Activated naive CD4-positive, alpha-beta T cell treated with anti-CD3 and anti-CD28 coated beads, Interleukin-2, amount 50 U/mL, for 24 hours (primary cell): Measurements from ENCODE around the gene SPP1.

ENCODE experiments used
- H3K27ac Mint-ChIP-seq: one replicate; pipeline ENCODE4 v1.8.0; 2021; ENCODE audit warnings: mild to moderate bottlenecking, mixed read lengths
- H3K27me3 Mint-ChIP-seq: one replicate; pipeline ENCODE4 v1.8.0; 2021; ENCODE audit warnings: mixed read lengths
- H3K36me3 Mint-ChIP-seq: one replicate; pipeline ENCODE4 v1.8.0; 2021; ENCODE audit warnings: mixed read lengths
- H3K4me1 Mint-ChIP-seq: one replicate; pipeline ENCODE4 v1.8.0; 2021; ENCODE audit warnings: mixed read lengths
- H3K4me3 Mint-ChIP-seq: one replicate; pipeline ENCODE4 v1.8.0; 2021; ENCODE audit warnings: mild to moderate bottlenecking, mixed read lengths
- H3K9me3 Mint-ChIP-seq: one replicate; pipeline ENCODE4 v1.8.0; 2021; ENCODE audit warnings: mixed read lengths

SPP1 gene

GRCh38 chr4:88001871-88002270 is 26.4 kb downstream of the SPP1 start:
- H3K27me3 Mint-ChIP-seq, result peaks cover 10% of the 10 kb centered on the region
- H3K27ac Mint-ChIP-seq, result no peak overlapping the region
- no peak overlapping the region for H3K4me3 Mint-ChIP-seq
- H3K9me3 Mint-ChIP-seq, result no peaks in the 10 kb centered on the region
- H3K4me1 Mint-ChIP-seq, result peaks cover 6% of the 10 kb centered on the region
- H3K36me3 Mint-ChIP-seq, result no peaks in the 10 kb centered on the region

- Mint-ChIP-seq H3K9me3 (no peaks in the 10 kb centered on the region), H3K4me3 (no peak overlapping the region), H3K36me3 (no peaks in the 10 kb centered on the region), H3K27me3 (peaks cover 11% of the 10 kb centered on the region), H3K4me1 (peaks cover 8% of the 10 kb centered on the region), H3K27ac (no peak overlapping the region)
Observed at GRCh38 chr4:88002786-88003185, 27.3 kb downstream of the SPP1 start.

- Mint-ChIP-seq H3K4me1 (peaks cover 8% of the 10 kb centered on the region), H3K36me3 (no peaks in the 10 kb centered on the region), H3K27me3 (peaks cover 11% of the 10 kb centered on the region), H3K4me3 (no peak overlapping the region), H3K9me3 (no peaks in the 10 kb centered on the region), H3K27ac (no peak overlapping the region)
Observed at GRCh38 chr4:88003261-88003660, 27.7 kb downstream of the SPP1 start.

- no peak overlapping the region for H3K27ac Mint-ChIP-seq
- no peak overlapping the region for H3K4me3 Mint-ChIP-seq
- no peaks in the 10 kb centered on the region for H3K9me3 Mint-ChIP-seq
- H3K4me1 Mint-ChIP-seq, result peaks cover 18% of the 10 kb centered on the region
- peaks cover 15% of the 10 kb centered on the region for H3K27me3 Mint-ChIP-seq
- H3K36me3 Mint-ChIP-seq, result no peaks in the 10 kb centered on the region
Observed at GRCh38 chr4:88005076-88005475, 29.6 kb downstream of the SPP1 start.

- H3K36me3 Mint-ChIP-seq, result no peaks in the 10 kb centered on the region
- H3K4me3 Mint-ChIP-seq, result peak overlapping the region; percentile 86
- H3K27me3 Mint-ChIP-seq, result peaks cover 10% of the 10 kb centered on the region
- peaks cover 23% of the 10 kb centered on the region for H3K4me1 Mint-ChIP-seq
- no peaks in the 10 kb centered on the region for H3K9me3 Mint-ChIP-seq
- no peak overlapping the region for H3K27ac Mint-ChIP-seq
Observed at GRCh38 chr4:88005946-88006345, 30.4 kb downstream of the SPP1 start.

GRCh38 chr4:88006956-88007303 is 31.4 kb downstream of the SPP1 start:
- no peaks in the 10 kb centered on the region for H3K9me3 Mint-ChIP-seq
- H3K27me3 Mint-ChIP-seq, result peaks cover 10% of the 10 kb centered on the region
- peak overlapping the region; percentile 86 for H3K4me3 Mint-ChIP-seq
- H3K36me3 Mint-ChIP-seq, result no peaks in the 10 kb centered on the region
- H3K27ac Mint-ChIP-seq, result peak overlapping the region; percentile 60
- H3K4me1 Mint-ChIP-seq, result peaks cover 23% of the 10 kb centered on the region

- Mint-ChIP-seq H3K36me3 (no peaks in the 10 kb centered on the region), H3K4me3 (peak within 1 kb of the TSS; percentile 92), H3K27me3 (peaks cover 10% of the 10 kb centered on the region), H3K9me3 (no peaks in the 10 kb centered on the region), H3K4me1 (peaks cover 23% of the 10 kb centered on the region), H3K27ac (peak within 1 kb of the TSS; percentile 60)
Observed at GRCh38 chr4:88007304-88008121, 32.0 kb downstream of the SPP1 start, which contains the start of gene PKD2. TSS of gene PKD2 (plus strand) at chr4:88007635. CDS start at chr4:88007734, 99 bp downstream.

GRCh38 chr4:88008122-88008742 is 32.7 kb downstream of the SPP1 start:
- no peak overlapping the region for H3K27ac Mint-ChIP-seq
- no peaks in the 10 kb centered on the region for H3K9me3 Mint-ChIP-seq
- H3K4me3 Mint-ChIP-seq, result peak overlapping the region; percentile 92
- H3K27me3 Mint-ChIP-seq, result peaks cover 10% of the 10 kb centered on the region
- no peaks in the 10 kb centered on the region for H3K36me3 Mint-ChIP-seq
- H3K4me1 Mint-ChIP-seq, result peaks cover 29% of the 10 kb centered on the region

- H3K36me3 Mint-ChIP-seq, result no peaks in the 10 kb centered on the region
- no peak overlapping the region for H3K27ac Mint-ChIP-seq
- H3K4me1 Mint-ChIP-seq, result peaks cover 29% of the 10 kb centered on the region
- H3K9me3 Mint-ChIP-seq, result no peaks in the 10 kb centered on the region
- H3K4me3 Mint-ChIP-seq, result peak overlapping the region; percentile 92
- peaks cover 10% of the 10 kb centered on the region for H3K27me3 Mint-ChIP-seq
Observed at GRCh38 chr4:88008743-88009171, 33.2 kb downstream of the SPP1 start.

GRCh38 chr4:88009871-88010270 is 34.4 kb downstream of the SPP1 start:
- no peak overlapping the region for H3K4me3 Mint-ChIP-seq
- no peaks in the 10 kb centered on the region for H3K36me3 Mint-ChIP-seq
- peaks cover 29% of the 10 kb centered on the region for H3K4me1 Mint-ChIP-seq
- H3K27me3 Mint-ChIP-seq, result peaks cover 10% of the 10 kb centered on the region
- no peaks in the 10 kb centered on the region for H3K9me3 Mint-ChIP-seq
- H3K27ac Mint-ChIP-seq, result no peak overlapping the region

- Mint-ChIP-seq H3K27ac (no peak overlapping the region), H3K27me3 (peaks cover 10% of the 10 kb centered on the region), H3K36me3 (no peaks in the 10 kb centered on the region), H3K9me3 (no peaks in the 10 kb centered on the region), H3K4me3 (no peak overlapping the region), H3K4me1 (peaks cover 29% of the 10 kb centered on the region)
Observed at GRCh38 chr4:88010966-88011365, 35.5 kb downstream of the SPP1 start.

GRCh38 chr4:88012647-88013046 is 37.1 kb downstream of the SPP1 start:
- H3K4me3 Mint-ChIP-seq, result no peak overlapping the region
- peaks cover 21% of the 10 kb centered on the region for H3K4me1 Mint-ChIP-seq
- no peaks in the 10 kb centered on the region for H3K36me3 Mint-ChIP-seq
- H3K27ac Mint-ChIP-seq, result no peak overlapping the region
- H3K27me3 Mint-ChIP-seq, result peaks cover 4% of the 10 kb centered on the region
- no peaks in the 10 kb centered on the region for H3K9me3 Mint-ChIP-seq

GRCh38 chr4:88014386-88014905 is 38.9 kb downstream of the SPP1 start:
- Mint-ChIP-seq H3K4me3 (no peak overlapping the region), H3K36me3 (no peaks in the 10 kb centered on the region), H3K27ac (no peak overlapping the region), H3K4me1 (peaks cover 11% of the 10 kb centered on the region), H3K27me3 (no peaks in the 10 kb centered on the region), H3K9me3 (no peaks in the 10 kb centered on the region)

GRCh38 chr4:88015659-88016295 is 40.3 kb downstream of the SPP1 start:
- Mint-ChIP-seq H3K27me3 (no peaks in the 10 kb centered on the region), H3K36me3 (no peaks in the 10 kb centered on the region), H3K9me3 (no peaks in the 10 kb centered on the region), H3K4me3 (no peak overlapping the region), H3K27ac (no peak overlapping the region), H3K4me1 (peaks cover 7% of the 10 kb centered on the region)

GRCh38 chr4:88017516-88018297 is 42.2 kb downstream of the SPP1 start:
- H3K27me3 Mint-ChIP-seq, result no peaks in the 10 kb centered on the region
- H3K9me3 Mint-ChIP-seq, result no peaks in the 10 kb centered on the region

More at GRCh38 chr4:88017516-88018297, 42.2 kb downstream of the SPP1 start:
- H3K4me3 Mint-ChIP-seq, result no peak overlapping the region
- H3K4me1 Mint-ChIP-seq, result peaks cover 4% of the 10 kb centered on the region
- H3K36me3 Mint-ChIP-seq, result no peaks in the 10 kb centered on the region
- H3K27ac Mint-ChIP-seq, result no peak overlapping the region
